ENCODE results near the gene FUCA1.

Gene FUCA1

GRCh38 chr1:23795676-23796465 is 72.2 kb downstream of the FUCA1 start:
- no peak overlapping the region for H3K4me3 Mint-ChIP-seq

More at GRCh38 chr1:23795676-23796465, 72.2 kb downstream of the FUCA1 start:
- Mint-ChIP-seq H3K27me3 (no peaks in the 10 kb centered on the region), H3K36me3 (peaks cover 39% of the 10 kb centered on the region), H3K27ac (peak overlapping the region; percentile 48), H3K4me1 (peaks cover 60% of the 10 kb centered on the region), H3K9me3 (no peaks in the 10 kb centered on the region)
- ATAC-seq: no peak

All from stimulated activated memory B cell treated with anti-CD40 and anti-IgM and Interleukin-4, amounts not matched to agents 10 μg/mL and 1 μg/mL and 100 μg/mL, for 72 hours (primary cell).